Measurements from ENCODE around the gene RABGAP1.

Gene RABGAP1

DNA sequence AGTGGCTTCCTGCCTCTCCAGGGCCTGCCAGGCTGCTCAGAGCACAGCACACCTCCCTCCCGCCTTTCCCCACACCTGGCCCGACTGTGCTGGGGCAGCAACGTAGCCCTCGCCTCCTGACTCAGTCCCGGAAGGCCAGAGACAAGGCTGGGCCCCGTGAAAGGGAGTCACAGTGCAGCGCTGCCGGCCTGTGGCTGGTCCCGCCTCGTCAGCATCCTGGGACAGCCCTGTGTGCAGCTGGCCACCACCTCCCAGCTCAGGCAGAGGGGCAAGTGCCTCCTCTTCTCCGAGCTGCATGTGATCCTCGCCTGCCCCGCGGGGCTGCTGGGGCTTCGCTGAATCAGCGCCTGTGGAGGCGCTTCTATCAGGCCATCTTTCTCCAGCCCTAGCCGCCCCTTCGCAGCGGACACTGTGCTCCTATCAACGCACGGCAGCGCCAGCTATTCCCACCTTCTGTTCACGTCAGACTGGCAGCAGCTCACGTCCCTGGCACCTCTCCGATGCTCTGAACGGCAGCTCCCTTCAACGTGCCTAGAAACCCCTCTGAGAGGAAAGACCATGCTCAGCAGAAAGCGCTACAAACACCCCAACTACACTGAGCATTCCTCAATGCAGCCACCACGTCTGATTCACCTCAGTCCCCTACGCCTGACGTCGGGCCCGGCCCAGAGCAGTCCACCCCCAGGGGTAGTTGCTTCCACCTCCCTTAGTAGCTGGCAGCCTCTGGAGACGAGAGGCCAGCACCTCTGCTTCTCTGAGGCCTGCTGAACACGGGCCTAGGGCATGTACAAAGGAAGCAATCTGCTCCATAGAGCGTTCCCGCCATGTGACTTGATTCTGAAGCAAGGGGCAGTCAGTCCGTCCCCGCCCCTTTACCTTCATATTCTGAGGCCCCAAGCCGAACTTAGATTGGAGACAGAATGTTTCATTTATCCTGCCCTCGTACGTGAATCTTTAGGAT is 171.5 kb downstream of the RABGAP1 start:
- no peak for DNase-seq (ENCODE audit: low spot score)

DNA sequence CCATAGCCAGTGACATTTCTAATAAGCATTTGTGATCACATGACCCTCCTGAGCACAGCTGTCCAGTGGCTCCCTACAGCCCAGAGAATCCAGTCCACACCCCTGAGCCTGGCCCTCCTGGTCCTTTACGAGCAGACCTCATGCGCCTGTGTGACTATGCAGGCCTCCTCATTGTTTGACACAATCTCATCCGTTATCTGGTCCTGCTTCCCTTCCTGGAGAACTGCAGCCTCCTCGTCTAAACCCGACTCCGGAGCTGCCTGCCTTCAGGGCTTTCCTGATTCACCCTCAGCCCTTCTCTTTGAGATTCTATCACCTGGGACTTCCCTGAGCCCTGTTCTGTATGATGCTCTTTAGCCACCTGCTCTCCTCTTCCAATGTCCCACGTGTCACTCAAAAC is 172.4 kb downstream of the RABGAP1 start:
- DNase-seq (ENCODE audit: low spot score) = no peak

DNA sequence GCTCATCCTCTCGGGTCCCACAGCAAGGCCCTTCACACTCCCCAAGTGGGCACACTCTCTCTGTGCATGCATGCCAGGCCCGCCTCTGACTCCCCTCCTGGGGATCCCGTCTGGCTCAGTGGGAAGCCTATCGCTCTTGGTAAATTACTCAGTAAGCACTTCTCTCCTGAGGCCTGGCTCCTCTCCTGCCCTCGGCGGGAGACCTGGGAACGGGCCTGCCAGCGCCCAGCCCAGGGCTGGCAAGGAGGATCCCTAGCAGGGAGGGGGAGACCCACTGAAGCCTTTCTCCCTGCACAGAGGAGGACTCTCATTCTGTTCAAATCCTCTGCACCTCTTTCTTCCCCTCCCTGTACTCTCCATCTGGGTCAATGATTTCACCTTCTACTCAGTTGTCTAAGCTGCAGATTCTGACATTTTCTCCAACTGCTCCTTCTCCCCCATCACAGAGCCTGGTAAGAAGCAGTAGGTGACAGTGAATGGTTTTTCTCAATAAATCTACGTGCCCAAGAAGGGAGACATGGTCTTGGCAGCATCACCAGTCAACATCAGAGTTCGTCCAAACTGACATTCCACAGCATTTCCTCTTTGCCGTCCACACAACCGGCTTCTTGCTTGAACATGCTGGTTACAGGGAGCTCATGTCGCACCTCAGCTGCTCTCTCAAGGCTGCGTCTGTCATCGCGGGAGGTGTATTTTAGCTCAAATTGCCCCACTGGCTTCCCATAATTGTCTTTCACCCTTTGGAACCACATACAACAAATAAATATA is 174.5 kb downstream of the RABGAP1 start:
- no peak for DNase-seq (ENCODE audit: low spot score)

GRCh38 chr9:123116036-123116435 is 175.2 kb downstream of the RABGAP1 start:
- no peak for DNase-seq (ENCODE audit: low spot score)

- no peak for DNase-seq (ENCODE audit: low spot score)
Observed at GRCh38 chr9:123119566-123119965, 178.7 kb downstream of the RABGAP1 start.

DNA sequence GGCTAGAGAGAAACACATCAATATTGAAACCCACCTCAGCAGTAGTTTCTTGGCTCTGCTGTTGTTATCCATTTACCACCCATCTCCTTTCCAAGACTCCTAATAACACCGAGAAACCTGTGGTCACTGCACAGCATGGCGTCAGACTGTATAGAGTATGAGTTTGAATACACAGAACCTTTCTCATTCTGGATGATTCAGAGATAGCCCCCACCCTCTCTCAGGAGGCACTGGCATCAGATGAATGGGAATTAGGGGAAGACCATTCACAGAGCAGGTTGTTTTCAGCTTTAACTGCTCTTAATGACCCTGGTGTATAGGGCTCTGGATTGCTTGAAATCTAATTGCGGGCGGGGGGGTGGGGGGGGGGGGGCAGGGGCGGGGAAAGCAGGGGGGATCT is 179.3 kb downstream of the RABGAP1 start:
- DNase-seq (ENCODE audit: low spot score) = no peak

DNA sequence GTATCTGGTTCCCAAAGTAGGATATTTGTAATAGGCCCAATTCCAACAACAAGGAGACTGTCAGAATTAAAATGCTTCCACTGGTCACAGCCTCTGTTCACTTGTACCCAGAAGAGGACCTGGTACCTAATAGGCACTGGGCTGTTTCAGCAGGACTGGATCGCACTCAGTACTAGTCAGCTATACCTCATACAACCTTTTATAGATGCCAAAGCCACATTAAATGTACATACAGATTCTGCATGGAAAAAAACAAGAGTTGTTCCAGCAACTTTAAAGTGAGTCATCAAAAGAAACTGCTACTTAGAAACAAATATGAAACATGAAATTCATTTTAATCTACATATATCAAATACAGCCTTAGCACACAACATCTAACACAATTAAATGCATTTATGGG is 180.1 kb downstream of the RABGAP1 start:
- no peak for DNase-seq (ENCODE audit: low spot score)

DNA sequence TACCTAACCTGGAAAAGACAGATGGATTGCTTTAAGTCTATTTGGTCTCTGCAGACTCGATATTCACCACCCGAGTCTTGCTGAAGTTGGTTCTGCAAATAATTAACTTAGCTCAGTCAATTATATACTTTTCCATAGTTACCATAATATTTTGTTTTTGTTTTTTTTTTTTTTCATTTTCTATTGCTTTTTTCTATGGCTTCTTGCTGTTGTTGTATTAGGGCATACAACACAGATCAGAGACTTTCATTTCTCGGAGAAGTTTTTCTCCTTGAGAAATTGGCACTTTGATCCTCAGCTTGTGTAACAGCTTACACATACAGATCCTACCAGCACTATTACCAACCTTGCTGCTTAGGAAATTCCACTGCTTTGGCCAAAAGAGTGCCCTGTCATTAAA is 180.6 kb downstream of the RABGAP1 start:
- no peak for DNase-seq (ENCODE audit: low spot score)

DNA sequence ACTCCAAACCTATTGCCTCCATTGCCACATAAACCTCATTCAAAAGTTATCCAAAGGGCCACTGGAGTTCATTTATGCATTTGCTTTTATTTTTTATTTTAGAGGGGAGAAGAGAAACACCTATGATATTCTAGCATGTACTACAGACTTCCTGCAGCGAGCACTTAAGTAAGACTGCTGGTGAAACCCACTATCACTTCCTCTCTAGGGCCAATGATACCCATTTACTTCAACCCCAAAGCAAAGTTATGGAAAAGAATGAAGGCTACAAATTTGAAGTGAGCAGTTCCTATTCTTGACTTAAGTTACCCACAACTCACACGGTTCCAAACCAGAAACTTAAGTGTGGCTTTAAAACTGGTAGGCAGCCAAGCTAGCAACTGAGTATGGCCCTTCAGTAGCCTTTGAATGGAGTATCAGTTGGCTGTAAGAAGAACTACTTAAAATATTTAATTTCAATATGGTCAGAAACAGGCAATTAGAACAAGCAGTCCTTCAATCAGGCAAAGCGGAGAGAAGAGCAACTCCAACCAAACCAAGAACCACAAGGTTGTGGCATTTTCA is 186.8 kb downstream of the RABGAP1 start:
- no peak for DNase-seq (ENCODE audit: low spot score)

- DNase-seq (ENCODE audit: low spot score) = no peak
Observed at GRCh38 chr9:123128591-123128990, 187.8 kb downstream of the RABGAP1 start.

GRCh38 chr9:123129423-123129822 is 188.6 kb downstream of the RABGAP1 start:
- no peak for DNase-seq (ENCODE audit: low spot score)

GRCh38 chr9:123131258-123131657 is 190.4 kb downstream of the RABGAP1 start:
- DNase-seq (ENCODE audit: low spot score) = no peak

GRCh38 chr9:123131993-123132392 is 191.2 kb downstream of the RABGAP1 start:
- no peak for DNase-seq (ENCODE audit: low spot score)

GRCh38 chr9:123132696-123133095 is 191.9 kb downstream of the RABGAP1 start:
- no peak for DNase-seq (ENCODE audit: low spot score)

DNA sequence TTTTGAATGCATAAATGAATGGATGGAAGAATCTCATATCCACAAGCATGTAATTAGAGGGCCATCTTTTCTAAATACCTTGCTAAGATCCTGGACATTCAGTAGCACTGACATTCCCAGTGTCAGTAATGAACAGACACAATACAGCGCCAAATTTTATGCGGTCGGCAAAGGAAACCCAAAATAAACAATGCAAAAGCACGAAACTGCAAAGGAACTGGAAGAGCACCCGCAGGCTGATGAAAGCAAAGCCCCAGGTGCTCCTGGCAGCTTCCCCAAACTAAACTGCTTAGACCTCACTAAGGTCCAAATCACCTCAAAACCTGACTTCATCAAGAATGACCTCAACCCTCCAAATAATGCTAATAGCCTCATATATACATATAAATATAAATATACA is 194.6 kb downstream of the RABGAP1 start:
- DNase-seq (ENCODE audit: low spot score) = no peak

GRCh38 chr9:123138163-123138562 is 197.3 kb downstream of the RABGAP1 start:
- no peak for DNase-seq (ENCODE audit: low spot score)

GRCh38 chr9:123149067-123149466 is 208.2 kb downstream of the RABGAP1 start:
- no peak for DNase-seq (ENCODE audit: low spot score)

GRCh38 chr9:123150708-123151503 is 210.1 kb downstream of the RABGAP1 start:
- DNase-seq (ENCODE audit: low spot score) = no peak

All from hematopoietic multipotent progenitor cell treated with erythropoietin and hydrocortisone succinate and interleukin-3 and kit ligand, for 15 days (in vitro differentiated cells).